T-helper 1 cell treated with Interleukin-12 subunit alpha and Interleukin-12 subunit beta and Interleukin-4 antibody, amounts not matched to agents 30 μg/mL and 1 μg/mL, for 36 hours (primary cell): ENCODE measurements around the gene SPG7.

ENCODE experiments used
- H3K27ac Mint-ChIP-seq: one replicate; pipeline ENCODE4 v1.8.0; 2021; ENCODE audit warnings: mild to moderate bottlenecking, mixed read lengths
- H3K27me3 Mint-ChIP-seq: one replicate; pipeline ENCODE4 v1.8.0; 2021; ENCODE audit warnings: low read depth, mixed read lengths
- H3K36me3 Mint-ChIP-seq: one replicate; pipeline ENCODE4 v1.8.0; 2021; ENCODE audit warnings: low read depth, mixed read lengths
- H3K4me1 Mint-ChIP-seq: one replicate; pipeline ENCODE4 v1.8.0; 2021; ENCODE audit warnings: low read depth, mixed read lengths
- H3K4me3 Mint-ChIP-seq: one replicate; pipeline ENCODE4 v1.8.0; 2021; ENCODE audit warnings: mild to moderate bottlenecking, moderate library complexity, mixed read lengths
- H3K9me3 Mint-ChIP-seq: one replicate; pipeline ENCODE4 v1.8.0; 2021; ENCODE audit warnings: mixed read lengths

SPG7 gene

GRCh38 chr16:89478576-89479221, 29.5 kb upstream of the SPG7 start:
- no peaks in the 10 kb centered on the region for H3K27me3 Mint-ChIP-seq
- H3K36me3 Mint-ChIP-seq: peaks cover 18% of the 10 kb centered on the region
- peak overlapping the region; percentile 6 for H3K27ac Mint-ChIP-seq
- H3K4me3 Mint-ChIP-seq: peak overlapping the region; percentile 1
- no peaks in the 10 kb centered on the region for H3K9me3 Mint-ChIP-seq
- peaks cover 72% of the 10 kb centered on the region for H3K4me1 Mint-ChIP-seq

GRCh38 chr16:89481356-89481955, 26.7 kb upstream of the SPG7 start:
- Mint-ChIP-seq H3K27ac (no peak overlapping the region), H3K9me3 (no peaks in the 10 kb centered on the region), H3K4me3 (no peak overlapping the region), H3K27me3 (no peaks in the 10 kb centered on the region), H3K36me3 (peaks cover 23% of the 10 kb centered on the region), H3K4me1 (peaks cover 74% of the 10 kb centered on the region)

DNA sequence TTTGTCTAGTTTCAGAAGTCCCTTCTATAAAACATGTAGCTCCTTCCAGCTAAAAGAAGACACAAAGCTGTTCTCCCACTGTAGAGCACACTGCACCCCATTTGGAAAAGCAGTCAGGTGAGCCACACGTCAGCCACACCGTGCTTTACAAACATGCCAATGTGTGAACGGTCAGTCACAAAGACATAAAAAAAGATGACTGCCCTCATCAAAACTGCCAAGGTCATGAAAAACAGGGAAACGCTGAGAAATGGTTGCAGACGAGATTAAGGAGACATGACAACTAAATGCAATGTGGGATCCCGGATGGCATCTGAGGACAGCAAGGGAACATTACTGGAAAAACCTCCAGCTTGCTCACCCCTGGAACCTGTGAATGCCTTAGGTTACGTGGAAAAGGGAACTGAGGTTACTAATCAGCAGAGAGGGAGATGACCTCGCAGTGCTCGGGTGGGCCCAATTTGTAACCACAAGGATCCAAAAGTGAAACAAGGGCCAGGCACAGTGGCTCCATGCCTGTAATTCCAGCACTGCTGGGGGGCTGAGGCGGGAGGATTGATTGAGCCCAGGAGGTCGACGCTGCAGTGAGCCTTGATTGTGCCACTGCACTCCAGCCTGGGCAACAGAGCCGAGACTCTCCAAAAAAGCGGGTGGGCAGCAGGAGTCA, 25.9 kb upstream of the SPG7 start:
- H3K4me1 Mint-ChIP-seq: peaks cover 74% of the 10 kb centered on the region
- no peaks in the 10 kb centered on the region for H3K9me3 Mint-ChIP-seq
- H3K27me3 Mint-ChIP-seq: no peaks in the 10 kb centered on the region
- peak overlapping the region; percentile 58 for H3K27ac Mint-ChIP-seq
- peaks cover 22% of the 10 kb centered on the region for H3K36me3 Mint-ChIP-seq
- H3K4me3 Mint-ChIP-seq: peak overlapping the region; percentile 56

DNA sequence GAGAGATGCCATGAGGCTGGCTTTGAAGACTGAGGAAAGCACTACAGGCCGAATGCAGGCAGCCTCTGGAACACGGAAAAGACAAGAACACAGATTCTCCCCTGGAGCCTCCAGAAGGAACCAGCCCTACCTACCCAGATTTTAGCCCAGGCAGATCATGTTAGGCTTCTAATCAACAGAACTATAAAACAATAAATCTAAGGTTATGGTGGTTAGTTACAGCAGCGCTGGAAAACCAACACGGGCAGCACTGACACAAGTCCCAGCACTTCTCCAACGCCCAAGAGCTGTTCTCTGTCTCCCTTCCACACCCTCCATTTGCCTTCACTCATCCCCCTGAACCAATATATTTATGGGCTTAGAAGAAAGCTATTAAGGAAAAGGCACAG, 25.4 kb upstream of the SPG7 start:
- Mint-ChIP-seq H3K27me3 (no peaks in the 10 kb centered on the region), H3K27ac (peak overlapping the region; percentile 28), H3K36me3 (peaks cover 22% of the 10 kb centered on the region), H3K9me3 (no peaks in the 10 kb centered on the region), H3K4me3 (peak overlapping the region; percentile 41), H3K4me1 (peaks cover 76% of the 10 kb centered on the region)

DNA sequence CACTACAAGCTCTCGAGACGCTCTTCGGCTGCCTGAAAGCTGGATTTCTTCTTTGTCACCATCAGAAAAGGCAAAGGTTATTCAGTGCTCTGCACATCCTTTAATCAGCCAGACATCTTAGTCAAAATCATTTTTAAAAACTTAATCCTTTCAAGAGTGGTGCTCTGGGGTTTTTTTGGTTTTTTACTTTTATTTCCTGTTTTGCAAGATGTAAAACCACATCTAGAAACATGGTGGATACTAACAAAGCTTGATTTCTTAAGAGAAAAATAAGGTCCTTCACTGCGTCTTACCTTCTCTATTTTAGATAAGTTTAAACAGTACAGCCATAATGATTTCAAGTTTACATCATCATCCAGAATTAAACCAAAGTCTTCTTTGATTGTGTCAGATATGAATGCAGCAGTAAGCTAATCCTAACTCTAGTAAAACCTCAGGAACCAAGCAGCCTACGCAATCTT, 24.1 kb upstream of the SPG7 start:
- peak overlapping the region; percentile 85 for H3K27ac Mint-ChIP-seq
- H3K36me3 Mint-ChIP-seq: peaks cover 24% of the 10 kb centered on the region
- H3K4me1 Mint-ChIP-seq: peaks cover 75% of the 10 kb centered on the region
- H3K4me3 Mint-ChIP-seq: peak overlapping the region; percentile 86
- no peaks in the 10 kb centered on the region for H3K9me3 Mint-ChIP-seq
- no peaks in the 10 kb centered on the region for H3K27me3 Mint-ChIP-seq

DNA sequence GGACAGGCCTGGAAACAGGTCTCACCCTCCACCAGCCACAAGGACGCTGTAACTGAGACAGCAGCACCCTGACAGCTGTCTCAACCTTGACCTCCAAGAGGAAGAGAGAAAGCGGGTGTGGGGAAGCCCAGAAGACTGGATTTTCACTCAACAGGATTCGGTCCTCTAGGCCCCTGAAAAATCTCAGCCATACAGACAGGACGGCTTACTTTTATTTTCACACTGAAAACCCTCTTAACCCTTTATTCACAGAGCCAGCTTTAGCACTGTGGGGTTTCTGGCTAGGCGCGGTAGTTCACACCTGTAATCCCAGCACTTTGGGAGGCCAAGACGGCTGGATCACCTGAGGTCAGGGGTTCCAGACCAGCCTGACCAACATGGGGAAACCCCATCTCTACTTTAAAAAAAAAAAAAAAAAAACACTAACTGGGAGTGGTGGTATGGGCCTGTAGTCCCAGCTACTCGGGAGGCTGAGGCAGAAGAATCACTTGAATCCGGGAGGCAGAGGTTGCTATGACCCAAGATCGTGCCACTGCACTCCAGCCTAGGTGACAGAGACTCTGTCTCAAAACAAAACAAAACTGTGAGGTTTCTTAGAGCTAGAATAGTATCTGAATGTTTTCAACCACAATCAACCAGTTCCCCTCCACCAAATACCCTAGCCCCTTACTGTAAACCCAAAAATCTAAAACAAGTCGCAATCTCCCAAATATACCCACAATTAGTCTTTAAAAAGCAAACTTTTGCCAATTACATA, 23.1 kb upstream of the SPG7 start:
- Mint-ChIP-seq H3K36me3 (peaks cover 26% of the 10 kb centered on the region), H3K4me1 (peaks cover 75% of the 10 kb centered on the region), H3K9me3 (no peaks in the 10 kb centered on the region), H3K4me3 (peak overlapping the region; percentile 86), H3K27me3 (no peaks in the 10 kb centered on the region), H3K27ac (peak overlapping the region; percentile 85)

DNA sequence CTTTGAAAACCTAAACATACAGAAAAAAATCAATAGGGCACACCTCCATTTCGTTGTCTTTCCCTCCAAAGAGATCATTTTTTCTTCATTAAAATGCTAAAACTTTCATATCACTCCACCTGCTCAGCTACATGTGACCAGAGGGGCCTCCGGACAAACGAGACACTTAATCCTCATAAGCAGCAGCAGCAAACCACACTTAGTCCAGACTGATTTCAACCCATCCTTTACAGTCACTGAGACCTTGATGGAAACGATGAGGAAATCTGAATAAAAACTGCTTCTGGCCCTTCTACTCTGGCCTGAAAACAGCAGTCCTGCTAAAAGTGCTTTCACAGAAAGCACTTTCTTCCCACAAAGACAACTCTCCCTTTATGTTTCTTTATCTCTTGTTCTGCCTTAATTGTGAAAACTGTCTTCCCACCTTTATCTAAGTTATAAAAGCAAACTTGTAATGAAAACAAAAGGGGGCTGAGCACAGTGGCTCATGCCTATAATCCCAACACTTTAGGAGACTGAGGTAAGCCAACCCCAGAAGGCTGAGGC, 22.4 kb upstream of the SPG7 start:
- peaks cover 23% of the 10 kb centered on the region for H3K36me3 Mint-ChIP-seq
- H3K27me3 Mint-ChIP-seq: no peaks in the 10 kb centered on the region
- H3K9me3 Mint-ChIP-seq: no peaks in the 10 kb centered on the region
- peaks cover 71% of the 10 kb centered on the region for H3K4me1 Mint-ChIP-seq
- peak overlapping the region; percentile 86 for H3K4me3 Mint-ChIP-seq
- peak overlapping the region; percentile 85 for H3K27ac Mint-ChIP-seq

DNA sequence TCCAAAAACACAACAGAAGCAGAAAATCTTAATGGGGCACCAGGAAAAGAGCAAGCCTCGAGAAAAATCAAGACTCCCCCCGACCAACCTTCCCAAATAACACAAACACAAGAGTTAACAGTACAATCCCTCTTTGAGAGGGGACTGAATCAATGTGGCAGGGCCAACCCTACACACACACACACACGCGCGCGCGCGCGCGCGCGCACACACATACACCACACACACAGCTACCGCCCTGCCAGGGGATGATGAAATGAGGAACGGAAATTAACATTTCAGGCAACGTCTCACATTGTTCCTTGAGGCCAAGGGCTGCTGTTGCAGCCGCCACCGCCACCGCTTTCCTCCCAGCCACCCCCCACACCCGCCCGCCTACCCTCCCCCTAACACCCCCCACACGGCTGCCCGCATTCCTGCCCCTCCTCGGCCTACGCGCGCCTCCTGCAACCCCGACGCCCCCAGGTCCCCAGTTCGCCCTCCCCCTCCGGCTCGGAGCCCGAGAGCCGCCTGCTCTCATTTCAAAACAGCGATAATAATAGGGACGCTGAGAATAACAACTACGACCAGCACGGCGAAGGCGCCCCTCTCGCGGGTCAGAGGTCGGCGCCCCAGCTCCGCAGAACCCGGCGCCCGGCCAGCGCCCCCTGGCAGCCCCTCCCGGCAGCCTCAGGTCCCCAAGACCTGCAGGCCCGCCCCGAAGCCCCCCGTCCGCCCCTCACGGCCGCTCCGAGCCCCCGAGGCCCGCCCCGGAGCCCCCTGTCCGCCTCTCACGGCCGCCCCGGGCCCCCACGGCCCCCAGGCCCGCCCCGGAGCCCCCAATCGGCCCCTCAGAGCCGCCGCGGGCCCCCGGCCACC, 18.9 kb upstream of the SPG7 start:
- Mint-ChIP-seq H3K9me3 (no peaks in the 10 kb centered on the region), H3K27me3 (no peaks in the 10 kb centered on the region), H3K27ac (peak overlapping the region; percentile 95), H3K4me3 (peak overlapping the region; percentile 92), H3K36me3 (peaks cover 16% of the 10 kb centered on the region), H3K4me1 (peaks cover 57% of the 10 kb centered on the region)

- no peak overlapping the region for H3K27ac Mint-ChIP-seq
- no peak overlapping the region for H3K4me3 Mint-ChIP-seq
- peaks cover 50% of the 10 kb centered on the region for H3K4me1 Mint-ChIP-seq
- no peaks in the 10 kb centered on the region for H3K27me3 Mint-ChIP-seq
- peaks cover 15% of the 10 kb centered on the region for H3K36me3 Mint-ChIP-seq
- no peaks in the 10 kb centered on the region for H3K9me3 Mint-ChIP-seq
Measured at GRCh38 chr16:89489898-89490438, 18.2 kb upstream of the SPG7 start.

DNA sequence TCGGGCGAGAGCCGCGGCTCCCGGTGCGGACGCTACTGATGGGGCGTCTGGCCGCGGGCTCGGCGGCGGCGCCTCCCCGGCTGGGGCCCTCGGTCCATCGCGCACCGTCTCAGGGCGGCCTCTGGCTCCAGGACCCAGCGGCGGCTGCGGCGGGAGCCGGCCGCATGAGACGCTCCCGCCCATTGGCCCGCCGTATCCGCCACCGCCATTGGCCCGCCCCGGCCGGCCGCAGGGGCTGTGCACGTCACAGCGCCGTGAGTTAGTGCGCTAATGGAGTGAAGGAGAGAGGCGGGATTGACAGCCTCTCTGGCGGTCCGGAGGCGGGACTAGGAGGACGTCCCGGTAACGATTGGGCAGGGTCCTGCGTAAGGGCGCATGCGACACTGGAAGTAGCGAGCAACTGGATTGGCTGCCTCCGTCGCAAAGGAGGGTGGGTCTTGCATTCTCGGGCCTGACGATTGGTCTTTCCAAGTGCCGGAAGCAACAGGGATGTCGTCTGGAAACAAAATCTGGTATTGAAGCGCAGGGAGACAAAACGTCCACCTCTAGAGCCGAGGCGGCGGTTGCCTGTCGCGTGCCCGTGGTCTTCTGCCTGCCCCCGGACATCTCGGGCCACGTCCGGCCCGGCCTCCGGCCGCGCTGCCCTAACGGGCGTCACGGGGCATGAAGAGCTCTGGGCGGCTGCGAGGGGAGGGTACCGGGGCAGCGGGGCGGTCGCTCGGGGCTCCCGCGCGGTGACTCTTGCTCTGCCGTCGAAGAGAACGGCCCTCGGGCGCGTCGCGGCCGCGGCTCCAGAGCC, 17.6 kb upstream of the SPG7 start, which contains the start of gene ANKRD11:
TSS of gene ANKRD11 (minus strand) at position 123 of the 799 bp plus-strand sequence. CDS start 173,542 bp downstream, outside the sequence.
- no peaks in the 10 kb centered on the region for H3K9me3 Mint-ChIP-seq
- peak within 1 kb of the TSS; percentile 95 for H3K27ac Mint-ChIP-seq
- peaks cover 44% of the 10 kb centered on the region for H3K4me1 Mint-ChIP-seq
- H3K4me3 Mint-ChIP-seq: peak within 1 kb of the TSS; percentile 92
- no peaks in the 10 kb centered on the region for H3K27me3 Mint-ChIP-seq
- H3K36me3 Mint-ChIP-seq: peaks cover 15% of the 10 kb centered on the region

DNA sequence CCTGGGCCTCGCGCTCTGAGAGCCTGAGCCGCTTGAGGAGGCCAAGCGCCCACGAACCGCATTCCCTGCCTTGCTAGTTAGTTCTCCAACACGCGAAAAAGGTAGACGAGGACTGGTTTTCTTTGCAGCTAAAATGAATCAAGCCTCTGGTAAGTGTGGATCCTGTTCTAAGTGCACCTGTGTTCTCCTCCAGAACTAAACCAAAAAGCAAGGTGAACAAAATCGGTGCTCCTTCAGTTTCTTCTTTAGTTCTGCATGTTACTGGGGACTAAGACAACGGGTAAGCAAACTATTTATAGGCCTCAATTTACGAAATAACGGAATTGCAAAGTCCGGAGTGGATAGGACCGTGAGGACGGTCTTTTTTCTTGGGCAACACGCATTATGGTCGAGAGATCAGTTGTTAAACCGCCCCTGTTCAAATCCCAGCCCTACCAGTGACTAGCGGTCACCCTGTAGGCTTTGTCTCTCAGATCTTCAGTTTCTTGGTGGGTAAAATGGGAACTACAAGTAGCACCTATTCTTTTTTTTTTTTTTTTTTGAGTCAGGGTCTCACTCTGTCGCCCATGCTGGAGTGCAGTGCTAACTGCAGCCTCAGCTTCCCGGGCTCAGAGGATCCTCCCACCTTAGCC, 16.8 kb upstream of the SPG7 start:
- no peaks in the 10 kb centered on the region for H3K9me3 Mint-ChIP-seq
- H3K27me3 Mint-ChIP-seq: no peaks in the 10 kb centered on the region
- peak overlapping the region; percentile 93 for H3K27ac Mint-ChIP-seq
- H3K4me3 Mint-ChIP-seq: peak overlapping the region; percentile 90
- H3K4me1 Mint-ChIP-seq: peaks cover 37% of the 10 kb centered on the region
- peaks cover 14% of the 10 kb centered on the region for H3K36me3 Mint-ChIP-seq

DNA sequence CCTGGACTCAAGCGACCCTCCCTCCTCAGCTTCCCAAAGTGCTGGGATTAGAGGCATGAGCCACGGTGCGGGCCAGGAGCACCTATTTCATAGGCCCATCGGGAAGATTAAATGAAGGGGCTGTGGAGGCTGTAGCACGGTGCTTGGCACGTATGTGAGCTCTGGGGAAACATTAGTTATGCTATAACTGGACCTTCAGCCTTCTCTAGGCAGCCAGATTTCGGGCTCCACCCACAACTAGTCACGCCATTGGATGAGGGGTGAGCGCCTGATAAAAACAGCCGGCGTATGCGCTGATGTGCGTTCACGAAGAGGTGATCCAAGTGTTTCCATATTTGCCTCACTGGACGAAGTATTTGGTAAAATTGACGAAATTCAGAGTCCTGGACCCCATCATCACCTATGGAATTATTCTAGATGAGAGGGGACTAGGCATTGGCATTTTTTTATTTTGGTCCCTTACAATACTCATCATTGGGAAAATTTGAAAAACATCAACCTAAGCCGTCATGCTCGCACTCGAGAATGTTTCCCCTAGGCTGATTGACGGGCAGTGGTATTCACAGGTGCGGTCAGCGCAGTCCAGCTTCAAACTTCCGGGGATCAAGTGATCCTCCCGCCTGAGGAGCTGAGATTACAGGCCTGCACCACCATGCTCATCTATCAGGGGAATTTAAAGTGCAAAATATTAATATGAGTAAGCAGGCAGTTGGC, 16.1 kb upstream of the SPG7 start:
- H3K36me3 Mint-ChIP-seq: peaks cover 10% of the 10 kb centered on the region
- peaks cover 31% of the 10 kb centered on the region for H3K4me1 Mint-ChIP-seq
- H3K4me3 Mint-ChIP-seq: peak overlapping the region; percentile 90
- H3K9me3 Mint-ChIP-seq: no peaks in the 10 kb centered on the region
- H3K27me3 Mint-ChIP-seq: no peaks in the 10 kb centered on the region
- H3K27ac Mint-ChIP-seq: no peak overlapping the region
